PC-9 (cell line): ENCODE data around the gene ATP8A1. TPM values are rescaled to one million over a fixed set of nuclear protein-coding genes. Genes with fewer than 3 reads are reported as not detected.
"Not testable (repeated sequence)": the region's sequence is repeated elsewhere in the genome, so short reads cannot be mapped to it uniquely, and the experiment has no call there.

Source experiments
- BruUV-seq: library from RNA; stranded (reverse); fragments of 400-500 nt; replicated peaks from 2 replicates; lab custom pipeline; 2021; lab: Mats Ljungman, UMichigan
- CTCF ChIA-PET: fragments of 300-600 bp; sonication (Branson Sonifier 250); formaldehyde crosslinking; loops from one replicate; lab custom pipeline; 2022; ENCODE audit warnings: antibody characterized with exemption; lab: Charles Lee
- POLR2A ChIA-PET: fragments of 300-600 bp; sonication (Branson Sonifier 250); formaldehyde crosslinking; loops from one replicate; lab custom pipeline; 2022; ENCODE audit warnings: antibody characterized with exemption; ENCODE audit not compliant: unreplicated experiment; lab: Charles Lee
- DNase-seq, 2 experiments: peaks; one replicate each; pipeline versions ENCODE4 v3.0.0 to v3.0.0-alpha.2; 2015 to 2022; ENCODE audit warnings: mixed read lengths in 1 of 2
- H2AFZ ChIP-seq: fragments of 200-600 bp; sonication (generic); 2 replicates; pipeline ENCODE4 v1.8.1; 2017; ENCODE audit warnings: antibody characterized with exemption
- H3F3A ChIP-seq: fragments of 200-600 bp; sonication (generic); 2 replicates; pipeline ENCODE4 v1.8.1; 2017; ENCODE audit warnings: antibody characterized with exemption, mild to moderate bottlenecking, low read depth; ENCODE audit not compliant: insufficient read depth
- H3K27ac ChIP-seq: fragments of 200-600 bp; sonication (generic); 2 replicates; pipeline ENCODE4 v1.6.1; 2016; ENCODE audit warnings: mixed run types
- H3K27me3 ChIP-seq: fragments of 200-600 bp; sonication (generic); 2 replicates; pipeline ENCODE4 v1.6.1; 2016; ENCODE audit warnings: low read depth, mixed run types; ENCODE audit not compliant: insufficient read depth
- H3K36me3 ChIP-seq: fragments of 200-600 bp; sonication (generic); 2 replicates; pipeline ENCODE4 v1.6.1; 2016; ENCODE audit warnings: low read depth, mixed run types
- H3K4me1 ChIP-seq: fragments of 200-600 bp; sonication (generic); replicated peaks from 2 replicates; pipeline ENCODE4 v1.6.1; 2016; ENCODE audit warnings: mixed run types; ENCODE audit not compliant: insufficient read depth
- H3K4me2 ChIP-seq: fragments of 200-600 bp; sonication (generic); 2 replicates; pipeline ENCODE4 v1.6.1; 2017; ENCODE audit warnings: mixed run types
- H3K4me3 ChIP-seq: fragments of 200-600 bp; sonication (generic); 2 replicates; pipeline ENCODE4 v1.6.1; 2016; ENCODE audit warnings: mixed run types
- H3K79me2 ChIP-seq: fragments of 200-600 bp; sonication (generic); 2 replicates; pipeline ENCODE4 v1.6.1; 2017; ENCODE audit warnings: low read depth, mixed run types
- H3K9me2 ChIP-seq: fragments of 200-600 bp; sonication (generic); 2 replicates; pipeline ENCODE4 v1.8.1; 2017; ENCODE audit warnings: mild to moderate bottlenecking; ENCODE audit not compliant: insufficient read depth
- H3K9me3 ChIP-seq: fragments of 200-600 bp; sonication (generic); 2 replicates; pipeline ENCODE4 v1.8.1; 2016; ENCODE audit warnings: low read depth; ENCODE audit not compliant: insufficient read depth
- H4K20me1 ChIP-seq: fragments of 200-600 bp; sonication (generic); 2 replicates; pipeline ENCODE4 v1.8.1; 2017; ENCODE audit not compliant: insufficient read depth
- EZH2 ChIP-seq: fragments of 200-600 bp; sonication (generic); IDR thresholded peaks from 2 replicates; pipeline ENCODE4 v1.8.0; 2017; ENCODE audit warnings: antibody characterized with exemption, low read depth
- intact Hi-C: fragments of 100-400 bp; cut with micrococcal nuclease; formaldehyde crosslinking; loops from one replicate; pipeline ENCODE4 v1.10.0; 2022; ENCODE audit not compliant: unreplicated experiment
- total RNA-seq: library from RNA; stranded (reverse); gene quantifications from 2 replicates; pipeline ENCODE4 v1.2.3, GENCODE V29; 2021
- TF ChIP-seq, protein P1 (sequence below): fragments of 200-600 bp; sonication (generic); conservative IDR thresholded peaks from 2 replicates; pipeline ENCODE4 v1.6.1; 2017; ENCODE audit warnings: mixed run types, antibody characterized with exemption, mild to moderate bottlenecking, moderate library complexity

The ATP8A1 gene
- total RNA-seq, 1 experiment from 2014 or later = not detected

DNA sequence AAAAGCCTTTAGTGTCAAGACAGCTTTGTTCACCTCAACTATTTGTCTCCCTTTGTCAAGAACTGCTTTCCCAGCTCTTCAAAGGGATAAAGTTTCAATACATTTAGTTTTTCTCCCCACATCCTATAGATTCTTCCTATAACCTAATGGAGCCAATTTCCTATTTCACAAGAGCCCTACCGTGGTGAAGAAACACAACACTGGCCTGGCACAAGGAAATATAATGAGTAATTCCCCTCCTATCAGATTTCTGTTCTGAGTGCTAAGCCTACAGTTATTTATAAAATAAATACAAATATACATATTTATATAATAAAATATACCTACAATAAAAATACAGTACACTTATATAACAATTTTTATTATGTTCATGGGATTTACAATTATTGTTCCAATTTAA is 169.7 kb downstream of the ATP8A1 start:
- Histone ChIP-seq H3K9me3 (no peaks in the 10 kb centered on the region), H3F3A (no peaks in the 10 kb centered on the region), H3K27ac (no peak overlapping the region), H2AFZ (no peak overlapping the region), H3K4me1 (no peaks in the 10 kb centered on the region), H3K4me2 (no peak overlapping the region), H3K4me3 (no peak overlapping the region), H3K79me2 (no peaks in the 10 kb centered on the region), H3K36me3 (no peaks in the 10 kb centered on the region), H3K9me2 (no peaks in the 10 kb centered on the region), H3K27me3 (peaks cover 28% of the 10 kb centered on the region), H4K20me1 (no peaks in the 10 kb centered on the region)
- no TSS peak for BruUV-seq
- no peak for TF ChIP-seq EZH2
- TF ChIP-seq, protein P1, sequence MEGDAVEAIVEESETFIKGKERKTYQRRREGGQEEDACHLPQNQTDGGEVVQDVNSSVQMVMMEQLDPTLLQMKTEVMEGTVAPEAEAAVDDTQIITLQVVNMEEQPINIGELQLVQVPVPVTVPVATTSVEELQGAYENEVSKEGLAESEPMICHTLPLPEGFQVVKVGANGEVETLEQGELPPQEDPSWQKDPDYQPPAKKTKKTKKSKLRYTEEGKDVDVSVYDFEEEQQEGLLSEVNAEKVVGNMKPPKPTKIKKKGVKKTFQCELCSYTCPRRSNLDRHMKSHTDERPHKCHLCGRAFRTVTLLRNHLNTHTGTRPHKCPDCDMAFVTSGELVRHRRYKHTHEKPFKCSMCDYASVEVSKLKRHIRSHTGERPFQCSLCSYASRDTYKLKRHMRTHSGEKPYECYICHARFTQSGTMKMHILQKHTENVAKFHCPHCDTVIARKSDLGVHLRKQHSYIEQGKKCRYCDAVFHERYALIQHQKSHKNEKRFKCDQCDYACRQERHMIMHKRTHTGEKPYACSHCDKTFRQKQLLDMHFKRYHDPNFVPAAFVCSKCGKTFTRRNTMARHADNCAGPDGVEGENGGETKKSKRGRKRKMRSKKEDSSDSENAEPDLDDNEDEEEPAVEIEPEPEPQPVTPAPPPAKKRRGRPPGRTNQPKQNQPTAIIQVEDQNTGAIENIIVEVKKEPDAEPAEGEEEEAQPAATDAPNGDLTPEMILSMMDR = no peak
- intact Hi-C loops = no loop called here
- CTCF ChIA-PET = no interaction called here
- POLR2A ChIA-PET = no interaction called here
- no peak for DNase-seq

- H3K4me3 ChIP-seq, DNase-seq, H3K9me2 ChIP-seq, H2AFZ ChIP-seq, CTCF ChIA-PET, intact Hi-C loops, BruUV-seq, H3K36me3 ChIP-seq, H3K27ac ChIP-seq, POLR2A ChIA-PET, H3K4me2 ChIP-seq, H3F3A ChIP-seq, H4K20me1 ChIP-seq, H3K4me1 ChIP-seq, H3K9me3 ChIP-seq, H3K79me2 ChIP-seq: not testable (repeated sequence)
- peaks cover 27% of the 10 kb centered on the region for H3K27me3 ChIP-seq
Measured at GRCh38 chr4:42486156-42486555, 170.7 kb downstream of the ATP8A1 start.

DNA sequence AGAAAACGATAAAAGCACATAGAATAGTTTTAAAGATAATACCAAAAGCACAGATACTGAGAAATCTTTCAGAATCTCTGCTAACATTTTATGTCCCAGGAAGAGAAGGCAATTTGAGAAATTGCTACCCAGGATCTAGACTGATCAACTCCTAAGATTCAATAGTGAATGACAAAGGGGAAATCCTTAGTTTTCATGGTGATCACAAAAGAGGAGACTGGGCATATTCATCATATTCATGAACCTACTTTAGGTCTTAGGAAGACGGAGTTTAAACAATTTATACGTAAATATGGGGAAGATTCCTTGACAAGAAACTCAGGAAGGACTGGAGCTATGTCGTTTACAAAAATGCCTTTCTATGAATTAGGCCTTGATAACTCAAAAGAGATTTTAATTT is 172.3 kb downstream of the ATP8A1 start:
- H3K4me1 ChIP-seq = no peaks in the 10 kb centered on the region
- no peak overlapping the region for H3K27ac ChIP-seq
- no peaks in the 10 kb centered on the region for H3K9me2 ChIP-seq
- intact Hi-C loops = no loop called here
- no peaks in the 10 kb centered on the region for H3K79me2 ChIP-seq
- H3K27me3 ChIP-seq = peaks cover 27% of the 10 kb centered on the region
- BruUV-seq = no TSS peak
- H4K20me1 ChIP-seq = no peaks in the 10 kb centered on the region
- no peak for DNase-seq
- ChIA-PET POLR2A (no interaction called here), CTCF (no interaction called here)
- no peaks in the 10 kb centered on the region for H3F3A ChIP-seq
- no peak overlapping the region for H3K4me2 ChIP-seq
- H2AFZ ChIP-seq = no peak overlapping the region
- no peaks in the 10 kb centered on the region for H3K36me3 ChIP-seq
- TF ChIP-seq, protein P1 = no peak
- no peak for TF ChIP-seq EZH2
- no peak overlapping the region for H3K4me3 ChIP-seq
- H3K9me3 ChIP-seq = no peaks in the 10 kb centered on the region
